GM18517 (cell line): ENCODE data around the gene TRIM65.
A peak's percentile ranks its signal among the peaks of the same experiment; 100 is the strongest.

Source experiments
- ATAC-seq: cut with Tn5 transposase; IDR thresholded peaks from one replicate; pipeline ENCODE4 v1.9.1; 2021; ENCODE audit warnings: mild to moderate bottlenecking, moderate library complexity; ENCODE audit not compliant: unreplicated experiment

The TRIM65 gene

DNA sequence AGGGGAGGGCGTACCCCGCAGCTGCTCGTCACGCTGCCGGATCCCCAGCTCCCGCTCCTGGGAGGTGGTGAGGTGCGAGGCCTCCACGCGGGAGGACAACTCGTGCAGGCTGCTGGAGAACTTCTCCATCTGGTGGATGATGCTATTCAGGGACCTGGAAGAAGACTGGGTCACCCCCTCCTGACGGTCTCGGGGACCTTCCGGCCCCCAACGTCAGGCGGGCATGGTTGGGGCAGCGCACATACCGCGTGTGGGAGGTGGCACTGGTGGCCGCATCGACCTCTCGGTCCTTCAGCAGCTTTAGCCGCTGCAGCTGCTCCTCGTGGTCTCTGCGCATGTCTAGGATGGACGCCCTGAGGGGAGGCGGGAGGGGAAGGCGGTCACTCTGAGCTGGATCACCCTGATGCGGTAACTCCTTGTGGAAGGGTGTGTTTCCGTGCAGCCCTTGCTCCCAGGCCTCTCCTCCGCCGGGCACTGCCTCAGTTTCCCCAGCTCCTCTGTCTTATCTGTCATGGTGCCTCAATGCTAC, 21.2 kb upstream of the TRIM65 start:
- ATAC-seq = no peak

DNA sequence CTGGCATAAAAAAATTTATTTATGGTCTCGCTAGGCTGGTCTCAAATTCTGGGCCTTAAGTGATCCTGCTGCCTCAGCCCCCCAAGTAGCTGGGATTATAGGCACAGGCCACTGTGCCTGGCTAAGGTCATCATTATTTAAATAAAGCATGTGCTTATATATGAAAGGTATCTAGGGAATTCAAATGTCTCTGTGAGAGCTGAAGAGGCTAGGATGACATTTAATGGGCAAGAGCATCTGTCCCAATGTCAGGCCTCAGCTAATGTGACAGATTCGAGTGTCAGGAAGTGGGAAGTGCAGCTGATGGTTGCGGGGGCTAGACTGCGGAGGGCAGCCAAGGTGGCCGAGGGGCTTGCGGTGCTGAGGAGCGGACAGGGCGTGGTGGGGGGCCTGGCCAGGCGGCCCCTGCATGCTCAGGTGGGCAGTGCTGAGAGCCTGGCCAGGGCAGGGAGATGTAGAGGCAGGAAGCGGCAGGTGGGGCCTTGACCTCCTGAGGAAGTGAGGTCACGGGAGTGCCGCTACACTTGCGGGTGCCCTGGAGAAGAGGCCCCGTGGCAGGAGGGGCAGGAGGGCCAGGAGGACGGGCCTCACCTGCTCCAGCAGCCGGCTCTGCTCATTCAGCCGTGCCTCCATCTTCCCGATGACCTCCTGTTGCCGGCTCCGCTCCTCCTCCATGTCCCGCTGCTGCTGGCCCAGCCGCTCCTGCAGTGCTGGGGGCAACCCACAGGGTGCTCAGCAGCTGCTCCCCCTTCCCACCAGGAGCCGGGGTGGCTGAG, 20.6 kb upstream of the TRIM65 start:
- no peak for ATAC-seq

DNA sequence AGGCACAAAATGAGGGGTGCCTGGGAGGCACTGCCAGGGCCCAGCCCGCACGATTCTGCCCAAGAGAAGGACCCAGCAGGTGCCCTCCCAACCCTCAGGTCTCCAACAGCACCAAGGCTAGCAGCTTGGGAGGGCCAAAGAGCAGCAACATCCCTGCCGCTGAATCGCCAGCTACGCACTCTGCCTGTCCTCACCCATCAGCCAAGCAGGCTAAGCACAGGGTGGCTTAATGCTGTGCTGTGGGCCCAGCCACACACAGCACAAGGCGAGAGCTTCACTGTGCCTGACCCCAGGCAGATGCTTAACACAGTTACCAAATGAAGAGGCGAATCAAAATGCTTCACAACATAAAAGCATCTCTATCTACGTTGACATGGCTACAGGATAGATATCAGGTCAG, 18.5 kb upstream of the TRIM65 start:
- ATAC-seq = no peak

DNA sequence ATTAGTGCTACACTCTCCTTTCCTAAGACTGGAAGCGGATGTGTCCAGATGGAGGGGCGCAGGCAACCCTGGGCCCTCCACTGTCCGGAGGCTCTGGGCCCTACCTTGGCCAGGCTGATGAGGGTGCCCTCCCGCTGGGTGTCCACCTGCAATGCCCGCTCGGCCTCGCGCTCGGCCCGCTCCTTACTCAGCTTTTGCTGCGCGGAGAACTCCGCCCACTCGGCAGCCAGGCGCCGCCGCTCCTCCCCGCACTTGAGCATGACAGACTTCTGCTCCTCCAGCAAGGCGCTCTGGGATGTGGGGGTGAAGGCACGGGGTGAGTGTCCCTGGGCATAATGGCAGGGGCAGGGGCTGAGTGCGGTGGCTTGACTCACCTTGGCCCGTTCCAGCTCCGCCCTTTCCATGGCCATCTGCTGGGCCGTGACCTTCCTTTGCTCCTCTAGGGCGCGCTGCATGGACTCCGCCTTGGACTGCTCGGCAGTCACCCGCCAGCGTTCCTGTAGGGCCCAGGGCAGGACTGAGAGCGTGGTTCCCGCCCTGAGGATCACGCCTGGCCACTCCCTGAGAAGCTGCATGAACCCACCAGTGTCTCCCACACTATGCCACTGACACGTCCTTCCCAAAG, 18.0 kb upstream of the TRIM65 start:
- no peak for ATAC-seq

DNA sequence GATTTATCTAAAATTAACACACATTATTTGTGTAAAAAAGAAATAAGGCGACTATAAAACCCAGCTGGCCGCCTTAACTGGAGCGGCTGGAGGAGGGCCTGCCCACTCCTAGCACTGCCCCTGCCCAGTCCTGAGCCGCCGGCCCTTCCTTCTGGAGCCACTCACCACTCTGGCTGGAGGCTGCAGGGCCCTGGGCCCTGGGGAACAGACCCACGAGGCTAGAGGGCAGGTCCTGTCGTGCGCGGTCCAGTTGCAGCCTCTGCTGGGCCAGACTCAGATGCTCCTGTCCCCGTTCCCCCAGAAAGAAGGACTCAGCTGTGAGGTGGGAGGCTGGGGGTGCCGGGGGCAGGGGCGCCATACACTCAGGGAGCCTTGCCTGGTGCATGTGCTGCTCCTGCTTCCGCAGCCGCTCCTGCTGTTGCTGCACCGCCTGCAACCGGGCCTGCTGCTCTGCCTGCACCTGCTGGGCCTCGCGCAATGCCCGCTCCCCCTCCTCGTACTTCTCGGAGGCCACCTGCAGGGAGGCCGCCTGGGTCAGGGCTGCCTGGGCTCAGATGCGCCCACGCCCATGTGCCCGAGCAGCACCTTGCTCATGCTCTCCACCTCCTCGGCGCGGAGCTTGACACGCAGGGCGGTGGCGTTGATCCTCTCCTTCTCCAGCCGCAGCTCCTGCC, 16.9 kb upstream of the TRIM65 start:
- ATAC-seq = no peak

DNA sequence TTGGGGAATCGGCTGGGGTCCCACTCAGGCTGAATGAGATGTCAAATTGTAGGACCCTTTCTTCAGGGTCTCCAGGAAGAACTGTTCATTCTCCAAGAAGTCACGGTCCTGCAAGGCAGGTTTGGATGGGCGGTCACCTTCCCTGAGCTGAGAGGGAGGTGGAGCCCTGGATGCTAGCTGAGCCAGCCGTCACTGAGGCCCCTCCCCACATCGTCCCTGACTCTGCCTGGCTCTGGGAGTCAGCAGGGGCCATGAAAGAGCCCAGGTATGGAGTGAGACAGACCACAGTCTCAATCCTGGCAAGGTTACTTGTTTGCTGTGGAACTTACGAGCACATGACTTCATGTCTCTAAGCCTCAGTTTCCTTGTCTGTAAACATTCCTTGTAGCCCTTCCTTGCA, 13.9 kb upstream of the TRIM65 start:
- no peak for ATAC-seq

DNA sequence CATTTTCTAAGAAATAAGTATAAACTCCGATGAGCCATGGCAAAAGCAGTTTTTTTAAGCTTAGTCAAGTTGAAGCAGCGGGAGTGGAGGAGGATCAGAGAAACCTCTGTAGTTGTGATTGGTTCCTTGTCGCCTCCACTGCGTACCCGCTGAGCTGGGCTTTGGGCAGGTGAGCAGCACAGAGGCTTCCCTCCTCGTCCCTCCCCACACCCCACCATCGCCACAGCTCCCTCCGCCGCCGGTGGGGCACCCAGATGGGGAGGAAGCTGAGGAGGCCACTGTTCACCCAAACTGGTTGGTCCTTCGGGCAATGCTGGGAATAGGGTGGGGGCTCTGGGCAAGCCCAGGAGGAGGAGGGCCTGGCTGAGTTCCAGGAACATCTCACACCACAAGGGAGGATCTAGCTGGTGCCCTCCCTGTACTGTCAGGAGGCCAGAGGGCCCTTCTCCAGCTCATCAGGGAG, 13.1 kb upstream of the TRIM65 start:
- ATAC-seq = no peak

DNA sequence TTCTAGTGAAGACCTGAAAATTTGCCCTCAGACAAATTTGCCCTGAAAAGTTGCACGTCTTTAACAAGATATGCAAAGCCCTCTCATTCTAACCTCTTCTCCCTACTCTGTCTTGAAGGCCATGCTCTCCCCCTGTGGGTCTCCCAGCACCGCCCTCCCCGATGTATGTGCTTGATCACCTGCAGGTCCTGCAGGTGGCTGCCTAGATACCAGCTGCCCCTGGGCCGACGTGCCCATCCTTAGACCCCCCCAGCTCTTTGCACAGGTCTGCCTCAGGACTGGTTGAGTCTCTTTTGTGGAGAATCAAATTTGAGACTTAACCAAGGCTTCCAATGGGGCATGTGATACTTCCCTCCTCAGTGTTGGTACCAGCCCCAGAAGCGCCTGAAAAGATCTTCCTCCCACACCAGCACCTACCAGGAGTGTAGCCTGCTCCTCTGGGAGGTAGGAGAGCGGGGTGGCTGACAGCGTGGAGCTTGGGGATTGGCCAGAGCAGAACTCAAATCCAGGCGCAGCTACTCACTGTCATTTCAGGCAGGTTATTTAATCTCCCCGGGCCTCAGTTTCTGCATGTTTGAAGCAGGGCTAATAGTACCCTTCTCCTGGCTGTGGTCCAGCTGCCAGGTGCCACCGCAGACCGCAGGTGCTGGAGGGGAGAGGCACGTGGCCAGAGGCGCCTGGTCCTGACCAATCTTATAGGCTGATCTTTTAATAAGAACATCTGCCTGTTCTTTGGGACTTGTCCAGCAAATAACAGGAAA, 12.5 kb upstream of the TRIM65 start:
- no peak for ATAC-seq

DNA sequence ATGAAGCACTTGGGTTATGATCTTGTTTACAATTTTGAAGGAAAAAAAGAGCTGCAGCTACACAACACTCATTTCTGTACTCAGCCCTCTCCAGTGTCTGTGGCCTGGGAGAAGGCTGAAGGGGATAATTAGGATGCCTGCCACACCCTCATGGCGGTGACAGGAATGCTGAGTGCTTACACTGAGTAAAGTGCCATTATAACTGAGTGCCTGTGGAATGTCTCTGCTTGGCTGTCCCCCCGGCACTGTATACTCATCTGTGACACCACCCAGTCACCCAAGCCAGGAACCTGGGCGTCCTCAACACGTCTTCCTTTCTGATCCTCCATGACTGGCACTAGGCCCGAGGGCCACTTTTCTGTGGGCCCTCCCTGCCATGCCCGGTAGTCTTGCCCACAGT, 11.4 kb upstream of the TRIM65 start:
- ATAC-seq = no peak

DNA sequence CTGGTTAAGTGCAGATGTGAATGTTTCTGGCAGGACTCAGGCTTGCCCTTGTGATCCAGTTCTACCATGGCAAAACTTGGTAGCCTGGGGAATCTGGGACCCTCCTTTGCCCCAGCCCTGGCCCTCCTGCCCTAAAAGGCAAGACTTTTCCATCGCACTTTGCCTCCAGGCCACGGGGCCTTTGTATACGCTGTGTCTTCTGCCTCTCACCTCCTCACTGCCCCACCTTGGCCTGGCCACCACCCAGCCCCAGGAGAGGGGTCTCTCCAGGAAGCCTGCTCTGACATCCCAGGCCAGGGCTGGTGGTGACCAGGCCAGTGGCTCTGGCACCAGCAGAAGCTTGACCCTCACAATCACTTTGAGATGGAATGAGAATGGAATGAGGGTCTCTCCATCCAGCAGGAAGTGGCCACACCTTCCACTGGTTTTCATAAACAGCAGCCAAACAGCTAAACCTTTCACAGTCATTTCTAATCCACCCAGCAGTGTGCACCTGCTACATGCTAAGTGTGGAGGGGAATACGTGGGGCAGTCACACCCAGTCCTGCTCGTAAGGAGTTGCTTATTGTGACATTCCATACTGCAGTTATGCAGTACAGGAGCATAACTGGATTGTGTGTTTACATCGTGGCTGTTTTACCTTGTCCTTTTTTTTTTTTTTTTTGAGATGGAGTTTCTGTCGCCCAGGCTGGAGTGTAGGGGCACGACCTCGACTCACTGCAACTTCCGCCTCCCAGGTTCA, 9.6 kb upstream of the TRIM65 start:
- ATAC-seq = no peak

DNA sequence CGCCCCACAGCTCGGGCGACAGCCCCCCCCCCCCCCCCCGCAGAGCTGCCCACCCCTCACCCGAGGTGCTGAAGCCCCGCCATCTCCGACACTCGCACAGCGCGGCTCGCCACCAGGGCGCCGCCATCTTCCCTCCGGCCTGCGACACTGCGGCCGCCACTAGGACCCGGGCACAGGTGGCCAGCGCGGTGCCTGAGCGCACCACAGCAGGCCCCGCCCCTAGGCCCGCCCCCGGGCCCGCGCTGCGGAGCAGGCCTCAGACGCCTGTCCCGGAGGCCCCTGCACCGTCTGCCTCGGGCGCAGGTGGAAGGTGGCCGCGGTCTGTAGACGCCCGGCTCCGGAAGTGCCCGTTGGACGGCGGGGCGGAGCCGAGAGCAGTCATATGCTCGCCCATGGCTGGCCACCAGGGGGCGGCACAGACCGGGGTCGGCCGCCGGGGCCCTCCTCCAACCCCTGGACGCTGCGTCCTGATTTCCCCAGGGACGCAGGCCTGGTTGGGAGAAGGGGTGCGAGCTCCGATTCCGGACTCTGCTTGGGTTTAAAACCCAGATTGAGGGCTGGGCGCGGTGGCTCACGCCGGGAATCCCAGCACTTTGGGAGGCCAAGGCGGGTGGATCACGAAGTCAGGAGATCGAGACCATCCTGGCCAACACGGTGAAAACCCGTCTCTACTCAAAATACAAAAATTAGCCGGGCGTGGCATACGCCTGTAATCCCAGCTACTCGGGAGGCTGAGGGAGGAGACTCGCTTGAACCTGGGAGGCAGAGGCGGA, 8.2 kb upstream of the TRIM65 start, which contains the start of gene MRPL38:
MRPL38 (minus strand) TSS at position 136 of the 773 bp plus-strand sequence; CDS start at position 127, 9 bp downstream.
- ATAC-seq = peak; percentile 88

DNA sequence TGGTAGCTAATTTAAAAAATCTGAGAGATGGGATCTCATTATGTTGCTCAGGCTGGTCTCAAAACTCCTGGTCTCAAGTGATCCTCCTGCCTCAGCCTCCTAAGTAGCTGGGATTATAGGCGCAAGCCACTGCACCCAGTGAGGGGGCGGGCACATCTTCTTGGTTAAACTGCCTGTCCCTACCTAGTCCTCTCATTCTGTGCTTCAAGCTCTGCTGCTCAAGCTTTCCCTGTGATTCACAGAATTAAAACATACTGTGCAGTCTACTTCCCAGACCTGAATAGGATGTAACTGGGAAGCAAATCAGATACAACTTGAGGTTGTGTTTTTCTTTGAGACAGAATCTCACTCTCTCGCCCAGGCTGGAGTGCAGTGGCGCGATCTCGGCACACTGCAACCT, 5.7 kb upstream of the TRIM65 start:
- no peak for ATAC-seq

DNA sequence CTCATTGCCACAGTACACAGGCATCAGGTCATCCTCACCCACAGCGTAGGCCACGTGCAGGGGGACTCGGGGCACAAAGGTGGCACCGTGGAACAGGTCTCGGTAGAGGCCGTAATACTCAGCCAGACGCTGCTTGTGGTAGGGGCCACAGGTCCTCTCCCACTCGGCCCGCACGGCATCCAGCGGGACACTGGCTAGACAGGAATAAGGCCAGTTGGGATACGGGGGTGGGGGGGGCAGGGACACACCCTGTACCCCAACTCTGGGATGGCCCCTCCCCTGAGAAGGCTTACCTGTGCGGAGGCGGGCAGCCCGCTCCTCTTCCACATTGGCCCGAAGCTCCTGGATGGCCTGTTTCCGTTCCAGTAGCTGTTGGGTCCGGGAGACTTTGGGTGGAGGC, 5.0 kb upstream of the TRIM65 start:
- ATAC-seq = no peak

DNA sequence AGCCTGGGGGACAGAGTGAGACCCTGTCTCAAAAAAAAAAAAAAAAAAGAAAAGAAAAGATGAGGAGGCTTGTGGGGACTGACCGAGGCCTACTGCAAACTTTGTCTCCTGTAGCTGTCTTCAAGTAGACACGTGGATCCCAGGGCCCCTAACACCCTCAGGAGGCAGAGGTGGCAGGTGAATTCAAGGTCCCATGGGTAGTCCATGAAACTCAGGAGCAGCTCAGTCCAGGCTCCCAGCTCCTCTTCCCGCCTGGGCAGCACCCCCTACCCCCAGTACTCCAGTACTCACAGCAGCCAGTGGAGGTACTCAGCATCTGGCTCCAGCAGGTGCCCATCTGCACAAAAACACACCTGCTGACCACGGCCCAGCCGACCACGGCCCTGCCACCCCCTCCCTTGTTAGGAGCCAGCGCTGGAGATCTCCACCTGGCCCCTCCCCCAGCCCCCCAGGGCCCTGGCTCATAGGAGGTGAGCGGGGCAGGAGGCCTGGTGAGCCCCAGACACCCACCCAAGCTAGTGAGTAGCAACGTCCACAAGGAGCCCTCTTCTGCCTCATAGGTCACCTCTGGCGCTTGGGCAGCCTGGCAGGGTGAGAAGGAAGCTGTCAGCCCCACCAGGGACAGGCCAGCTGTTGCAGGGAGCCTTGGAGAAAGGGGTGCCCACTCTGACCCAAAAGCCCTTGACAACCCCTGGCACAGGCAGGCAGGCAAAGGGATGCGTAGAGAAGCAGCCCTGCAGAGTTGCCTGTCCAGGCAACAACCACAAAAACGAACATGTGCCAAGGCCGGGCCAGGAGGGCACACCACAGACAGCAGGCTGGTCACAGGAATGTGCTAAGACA, 4.2 kb upstream of the TRIM65 start:
- no peak for ATAC-seq

DNA sequence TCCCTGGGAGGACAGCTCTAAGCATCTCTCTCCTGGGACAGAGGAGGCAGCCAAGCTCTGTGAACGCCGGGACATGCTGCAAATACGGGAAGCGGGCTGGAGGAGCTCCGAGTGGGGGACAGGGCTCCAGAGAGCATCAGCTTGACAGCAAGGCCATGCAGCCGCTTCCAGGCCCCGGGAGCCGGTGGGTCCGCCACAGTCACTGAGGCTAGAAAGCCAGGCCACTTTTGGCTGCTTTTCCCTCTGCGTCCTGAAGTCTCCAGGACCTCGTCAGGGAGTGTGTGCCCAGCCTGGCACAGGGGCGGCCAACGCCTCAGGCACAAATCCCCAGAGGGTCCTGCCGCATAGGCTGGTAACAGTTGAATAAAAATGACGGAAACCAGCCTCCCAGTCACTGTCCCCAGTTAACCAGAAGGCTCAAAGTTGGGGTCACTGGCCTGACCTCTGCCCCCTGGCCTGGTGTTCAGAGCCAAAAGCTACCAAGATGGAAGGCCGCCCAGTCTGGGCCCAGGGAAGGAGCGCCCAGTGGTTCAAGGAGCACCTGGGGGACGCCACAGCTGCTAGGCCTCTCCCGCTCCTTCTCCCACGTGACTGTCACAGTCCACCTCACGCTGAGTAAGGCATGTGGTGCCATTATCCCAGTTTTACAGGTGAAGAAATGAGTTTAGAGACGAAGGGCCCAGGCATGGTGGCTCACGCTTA, 3.2 kb upstream of the TRIM65 start:
- no peak for ATAC-seq

DNA sequence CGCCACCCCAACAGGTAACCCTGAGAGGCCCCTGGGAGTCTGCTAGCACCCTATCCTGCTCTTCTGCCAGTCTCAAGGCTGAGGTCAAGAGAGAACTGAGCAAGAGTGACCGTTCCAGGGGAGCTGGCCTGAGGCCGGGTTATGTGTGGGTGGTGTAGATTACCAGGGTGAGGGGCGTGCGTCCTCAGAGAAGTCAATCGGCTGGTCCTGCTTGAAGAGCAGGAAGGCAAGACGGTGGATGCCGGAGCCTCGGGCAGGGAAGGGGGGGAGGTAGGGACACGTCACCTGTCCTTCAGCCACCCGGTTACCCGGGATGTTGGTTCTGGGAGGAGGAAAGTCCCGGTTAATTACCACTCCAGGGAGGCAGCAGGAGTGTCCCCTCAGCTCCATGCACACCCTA, 2.6 kb upstream of the TRIM65 start:
- no peak for ATAC-seq

DNA sequence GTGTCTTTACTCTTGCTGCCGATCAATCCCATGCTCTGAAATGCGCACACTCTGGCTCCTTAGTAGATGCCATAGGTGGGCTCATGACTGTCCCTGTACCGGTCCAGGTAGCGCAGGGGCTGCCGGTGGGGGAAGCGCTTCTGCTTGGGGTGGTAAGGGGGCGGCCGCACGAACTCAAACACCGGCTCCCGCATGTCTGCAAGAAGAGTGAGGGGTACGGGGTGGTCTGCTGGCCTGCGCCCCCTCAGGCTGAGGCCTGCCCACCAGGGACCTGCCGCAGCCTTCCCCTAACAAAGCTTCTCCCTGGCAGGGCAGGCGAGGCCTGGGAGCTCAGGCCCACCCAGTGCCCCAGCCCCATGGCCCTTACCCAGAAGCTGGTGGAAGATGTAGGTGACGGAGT, 2.0 kb upstream of the TRIM65 start:
- ATAC-seq = no peak

DNA sequence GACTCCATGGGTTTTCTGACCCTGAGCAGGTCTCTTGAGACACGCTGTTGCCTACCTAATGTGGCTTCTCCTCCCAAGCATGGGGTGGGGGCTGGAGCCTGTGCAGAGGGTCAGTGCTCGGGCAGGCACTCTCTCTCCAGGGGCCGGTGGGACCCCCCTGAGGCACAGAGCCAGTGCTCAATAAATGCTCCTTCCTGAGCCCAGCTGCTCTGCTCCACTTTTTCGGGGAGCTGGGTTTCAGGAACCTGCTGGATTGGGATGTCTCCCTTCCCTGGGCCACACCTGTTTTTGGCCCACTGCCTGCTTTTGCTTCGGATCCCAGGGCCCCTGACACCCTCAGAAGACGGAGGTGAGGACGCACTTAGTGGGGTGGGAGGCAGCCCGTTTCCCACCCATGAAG, 1.3 kb upstream of the TRIM65 start:
- ATAC-seq = no peak
